ENCODE measurements around the gene SYNE1.

- TF ChIP-seq POLR2AphosphoS5 (IDR thresholded peaks at IDR 0.05) (no peak), CTCF (IDR thresholded peaks at IDR 0.05 in 8 of 11, conservative IDR thresholded peaks at IDR 0.05 in 3 of 11) (no peak), POLR2A (IDR thresholded peaks at IDR 0.05) (no peak)
These were observed 543.5 kb downstream of the SYNE1 start for GRCh38 chr6:152093711-152094110.
